NCI-H2196 (cell line): ENCODE data around the gene TBX2.

Experiments
- DNase-seq: peaks from one replicate; lab custom pipeline; 2025; ENCODE audit not compliant: unreplicated experiment; lab: John Stamatoyannopoulos, UW

TBX2 gene

GRCh38 chr17:61368049-61368831, 31.4 kb upstream of the TBX2 start:
- no peak for DNase-seq

GRCh38 chr17:61368832-61369450, 30.7 kb upstream of the TBX2 start:
- DNase-seq: no peak

- no peak for DNase-seq
These were observed 29.9 kb upstream of the TBX2 start for GRCh38 chr17:61369751-61370150.

GRCh38 chr17:61371179-61371578, 28.5 kb upstream of the TBX2 start:
- no peak for DNase-seq

GRCh38 chr17:61371606-61372005, 28.0 kb upstream of the TBX2 start:
- no peak for DNase-seq

GRCh38 chr17:61372436-61372835, 27.2 kb upstream of the TBX2 start:
- no peak for DNase-seq

- DNase-seq: no peak
These were observed 22.5 kb upstream of the TBX2 start for GRCh38 chr17:61376931-61377838.

- no peak for DNase-seq
These were observed 20.8 kb upstream of the TBX2 start for GRCh38 chr17:61378658-61379456.

GRCh38 chr17:61379457-61380216, 20.0 kb upstream of the TBX2 start:
- DNase-seq: no peak

- no peak for DNase-seq
These were observed 19.3 kb upstream of the TBX2 start for GRCh38 chr17:61380217-61380835.

- DNase-seq: no peak
These were observed 18.7 kb upstream of the TBX2 start for GRCh38 chr17:61380836-61381525.

- DNase-seq: no peak
These were observed 18.1 kb upstream of the TBX2 start for GRCh38 chr17:61381537-61381936.

GRCh38 chr17:61382796-61383688, 16.6 kb upstream of the TBX2 start:
- no peak for DNase-seq

GRCh38 chr17:61383689-61384201, 15.9 kb upstream of the TBX2 start:
- DNase-seq: no peak

- DNase-seq: no peak
These were observed 15.3 kb upstream of the TBX2 start for GRCh38 chr17:61384354-61384691.

- no peak for DNase-seq
These were observed 14.7 kb upstream of the TBX2 start for GRCh38 chr17:61384692-61385576.
